Activated CD4-positive, alpha-beta T cell treated with anti-CD3 and anti-CD28 coated beads, Interleukin-10, Interleukin-2, amounts not matched to agents 100 ng/mL and 50 ng/mL, durations not matched to agents 16 hours and 8 hours (primary cell): ENCODE data around the gene KRT16.
"Not testable (repeated sequence)": the region's sequence is repeated elsewhere in the genome, so short reads cannot be mapped to it uniquely, and the experiment has no call there.

ENCODE experiments used
- DNase-seq: peaks from one replicate; pipeline ENCODE4 v3.0.0-alpha.2; 2020

Gene KRT16

GRCh38 chr17:41647038-41647813, 34.7 kb upstream of the KRT16 start:
- no peak for DNase-seq

GRCh38 chr17:41642252-41643156, 29.9 kb upstream of the KRT16 start:
- no peak for DNase-seq

GRCh38 chr17:41640596-41640995, 28.0 kb upstream of the KRT16 start:
- DNase-seq, result not testable (repeated sequence)

DNA sequence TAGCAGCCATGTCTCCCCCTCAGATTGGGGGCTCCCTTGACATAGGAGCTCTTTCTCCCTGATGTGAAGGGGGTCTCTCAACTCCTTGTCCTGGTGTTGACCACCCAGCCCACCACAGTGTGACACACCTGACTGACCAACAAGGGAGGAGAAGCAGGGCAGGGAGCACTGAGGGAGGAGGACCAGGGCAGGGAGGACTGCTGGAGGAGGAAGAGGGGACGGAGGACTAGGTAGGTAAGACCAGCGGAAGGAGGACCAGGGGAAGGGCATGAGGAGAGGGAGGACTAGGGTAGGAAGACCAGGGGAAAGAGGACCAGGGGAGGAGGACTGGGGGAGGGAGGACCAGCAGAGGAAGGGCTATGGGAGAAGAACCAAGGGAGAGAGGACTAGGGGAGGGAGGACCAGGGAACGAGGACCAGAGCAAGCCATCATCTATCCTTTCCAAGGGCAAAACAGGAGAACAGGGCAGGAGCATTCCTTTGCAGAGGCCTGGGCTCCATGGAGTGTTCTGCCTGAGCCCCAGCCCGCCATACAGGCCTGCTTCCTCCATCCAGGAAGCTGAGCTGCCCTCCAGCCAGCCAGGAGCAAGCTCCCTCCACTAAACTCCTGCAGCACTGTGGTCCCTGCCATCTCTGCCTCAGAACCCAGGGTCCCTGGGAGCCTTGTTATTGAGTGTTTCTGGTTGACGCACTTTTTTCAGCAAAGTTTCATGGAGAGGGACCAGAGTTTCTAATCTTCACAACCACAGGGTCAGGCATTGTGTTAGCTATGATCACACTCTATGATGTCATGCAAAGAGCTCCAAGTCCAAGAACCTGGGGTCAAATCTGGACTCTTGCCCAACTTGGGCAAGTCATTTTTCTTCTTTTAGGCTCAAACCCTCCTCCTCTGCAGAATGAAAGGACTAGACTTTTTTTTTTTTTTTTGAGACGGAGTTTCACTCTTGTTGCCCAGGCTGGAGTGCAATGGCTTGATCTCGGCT, 27.2 kb upstream of the KRT16 start:
- DNase-seq, result no peak

DNA sequence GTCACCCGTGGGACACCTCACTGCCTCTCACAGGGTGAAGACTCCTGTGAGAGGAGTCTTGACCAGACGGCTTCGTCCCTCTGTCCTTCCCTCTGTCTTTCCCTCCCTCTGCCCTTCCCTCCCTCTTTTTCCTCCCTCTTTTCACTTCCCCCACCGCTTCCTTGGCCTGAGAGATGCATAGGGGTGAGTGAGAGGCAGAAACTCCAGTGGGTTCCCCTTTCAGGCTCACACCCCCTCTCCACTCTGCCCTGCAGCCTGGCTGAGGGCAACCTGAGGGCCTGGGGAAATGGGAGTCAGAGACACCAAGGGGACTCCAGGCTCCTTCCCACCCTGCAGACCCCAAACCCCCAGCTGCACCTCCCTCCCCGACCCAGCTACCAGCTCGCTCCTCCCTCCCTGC, 26.4 kb upstream of the KRT16 start:
- DNase-seq, result no peak

DNA sequence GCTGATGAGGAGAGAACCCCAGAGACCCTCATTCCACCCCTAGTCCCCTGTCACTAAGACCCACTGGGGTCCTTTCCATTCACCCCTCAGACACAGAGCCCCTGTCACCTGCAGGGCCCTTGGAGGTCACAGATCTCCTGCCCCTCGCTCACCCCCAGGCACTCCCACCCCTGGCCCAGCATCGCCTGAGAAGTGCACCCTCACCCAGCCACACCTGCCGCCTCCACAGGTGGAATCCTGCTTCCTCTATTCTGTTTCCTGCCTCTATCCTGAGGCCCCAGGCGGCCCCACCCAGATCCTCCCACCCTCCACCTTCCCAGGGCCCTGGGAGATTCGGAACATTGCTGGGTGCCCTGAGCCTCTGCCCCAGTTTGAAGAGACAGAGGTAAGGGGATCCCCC, 25.6 kb upstream of the KRT16 start:
- DNase-seq, result no peak

GRCh38 chr17:41636652-41637051, 24.1 kb upstream of the KRT16 start:
- no peak for DNase-seq

GRCh38 chr17:41635121-41636097, 22.8 kb upstream of the KRT16 start:
- no peak for DNase-seq

- DNase-seq, result no peak
Measured at GRCh38 chr17:41634639-41635038, 22.1 kb upstream of the KRT16 start.

GRCh38 chr17:41633556-41634199, 21.1 kb upstream of the KRT16 start:
- no peak for DNase-seq

DNA sequence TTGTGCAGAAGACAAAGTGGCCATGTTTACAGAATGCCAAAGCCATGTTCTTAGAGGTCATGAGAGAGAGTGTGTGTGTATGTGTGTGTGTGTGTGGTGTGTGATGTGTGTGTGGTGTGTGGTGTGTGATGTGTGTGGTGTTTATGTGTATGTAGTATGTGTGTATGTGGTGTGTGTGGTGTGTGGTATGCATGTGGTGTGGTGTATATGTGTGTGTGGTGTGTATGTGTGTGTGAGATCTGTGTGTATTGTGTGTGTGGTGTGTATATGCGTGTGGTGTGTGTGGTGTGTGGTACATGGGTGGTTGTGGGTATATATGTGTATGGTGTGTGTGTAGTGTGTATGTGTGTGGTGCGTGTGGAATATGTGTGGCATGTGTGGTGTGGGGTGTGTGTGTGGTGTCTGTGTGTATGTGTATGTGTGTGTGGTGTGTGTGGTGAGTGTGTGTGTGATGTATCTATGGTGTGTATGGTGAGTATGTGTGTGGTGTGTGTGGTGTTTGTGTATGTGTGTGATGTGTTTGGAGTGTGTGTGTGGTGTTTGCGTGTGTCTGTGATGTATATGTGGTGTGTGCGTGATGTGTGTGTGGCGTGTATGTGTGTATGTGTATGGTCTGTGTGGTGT, 20.0 kb upstream of the KRT16 start:
- no peak for DNase-seq

GRCh38 chr17:41631898-41632285, 19.3 kb upstream of the KRT16 start:
- no peak for DNase-seq

DNA sequence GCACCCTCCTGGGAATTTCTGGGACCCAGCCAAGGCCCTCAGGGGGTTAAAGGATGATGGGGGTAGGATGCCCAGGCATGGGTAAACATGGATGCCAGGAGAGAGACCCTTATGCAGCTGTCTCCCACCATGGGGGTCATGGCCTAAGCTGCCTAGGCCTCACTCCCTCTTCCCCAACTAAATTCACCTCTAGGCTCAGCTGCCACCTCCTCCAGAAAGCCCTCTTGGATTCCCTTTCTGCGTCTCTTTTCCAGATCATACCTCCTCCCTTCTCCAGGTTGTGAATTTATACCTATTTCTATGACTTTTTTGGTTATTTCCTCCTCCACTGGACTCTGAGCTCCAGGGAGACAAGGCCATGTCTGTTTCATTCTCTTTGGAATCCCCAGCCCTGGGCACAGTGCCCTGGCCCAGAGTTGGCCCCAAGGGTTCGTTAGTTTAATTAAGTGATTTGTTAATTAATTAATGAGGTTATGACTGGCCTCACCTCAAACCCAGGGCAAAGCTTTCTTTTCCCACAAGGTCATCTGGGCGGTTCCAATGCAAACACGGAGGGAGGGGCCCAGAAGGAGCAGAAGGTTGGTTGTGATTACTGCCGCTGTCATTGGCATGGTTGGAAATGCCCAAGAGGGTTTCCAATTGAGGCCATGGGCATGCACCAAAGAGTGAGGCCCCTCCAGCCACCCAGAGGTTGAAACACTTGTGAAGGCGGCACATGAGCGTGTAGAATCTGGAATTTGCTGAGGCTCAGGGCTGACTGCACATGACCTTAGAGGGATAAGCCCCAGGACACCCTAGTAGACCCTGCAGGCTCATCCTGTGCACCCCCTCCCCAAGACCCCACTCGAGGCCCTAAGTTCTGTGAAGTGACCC, 18.7 kb upstream of the KRT16 start:
- no peak for DNase-seq

- no peak for DNase-seq
Measured at GRCh38 chr17:41629826-41630670, 17.5 kb upstream of the KRT16 start.

- DNase-seq, result no peak
Measured at GRCh38 chr17:41629316-41629715, 16.7 kb upstream of the KRT16 start.

- not testable (repeated sequence) for DNase-seq
Measured at GRCh38 chr17:41628621-41629255, 16.2 kb upstream of the KRT16 start.

- DNase-seq, result not testable (repeated sequence)
Measured at GRCh38 chr17:41628073-41628370, 15.5 kb upstream of the KRT16 start.
